Muscle of back (tissue), 11 donors: ENCODE data around the gene TNKS2. TPM values are rescaled to one million over a fixed set of nuclear protein-coding genes. Genes with fewer than 3 reads are reported as not detected.
"Not testable (repeated sequence)": the region's sequence is repeated elsewhere in the genome, so short reads cannot be mapped to it uniquely, and the experiment has no call there.

ENCODE experiments used
- DNase-seq, 3 donors: peaks; one replicate each; pipeline versions ENCODE4 v3.0.0 to v3.0.0-alpha.2; 2013
- polyA plus RNA-seq, 10 donors: library from polyadenylated mRNA; unstranded; fragments of 120-200 nt; gene quantifications; one replicate each; pipeline ENCODE4 v1.2.1, GENCODE V29; 2013; ENCODE audit not compliant: insufficient read length in 10 of 10

TNKS2 gene
- polyA plus RNA-seq, 10 donors = 32.4 to 49.3 (median 42.3) TPM

- DNase-seq = no peak
Observed at GRCh38 chr10:91864099-91864498, 65.9 kb downstream of the TNKS2 start.

DNA sequence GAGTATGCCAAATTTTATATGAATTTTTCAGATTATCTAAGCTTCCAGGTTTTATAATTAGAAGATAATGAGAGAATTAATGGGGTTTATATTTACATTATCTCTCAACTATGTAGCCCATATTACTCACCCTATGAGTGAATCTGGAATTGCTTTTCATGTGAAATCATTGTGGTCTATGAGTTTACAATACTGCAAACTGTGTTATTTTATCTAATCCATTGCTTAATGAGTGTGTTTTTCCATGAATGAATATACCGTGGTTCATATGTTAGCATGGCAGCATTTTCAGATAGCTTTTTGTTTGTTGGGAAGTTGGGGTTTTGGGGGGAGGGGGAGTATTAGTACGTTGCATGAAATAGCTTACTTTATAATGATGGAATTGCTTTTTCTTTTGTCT is 66.5 kb downstream of the TNKS2 start:
- DNase-seq = no peak

DNA sequence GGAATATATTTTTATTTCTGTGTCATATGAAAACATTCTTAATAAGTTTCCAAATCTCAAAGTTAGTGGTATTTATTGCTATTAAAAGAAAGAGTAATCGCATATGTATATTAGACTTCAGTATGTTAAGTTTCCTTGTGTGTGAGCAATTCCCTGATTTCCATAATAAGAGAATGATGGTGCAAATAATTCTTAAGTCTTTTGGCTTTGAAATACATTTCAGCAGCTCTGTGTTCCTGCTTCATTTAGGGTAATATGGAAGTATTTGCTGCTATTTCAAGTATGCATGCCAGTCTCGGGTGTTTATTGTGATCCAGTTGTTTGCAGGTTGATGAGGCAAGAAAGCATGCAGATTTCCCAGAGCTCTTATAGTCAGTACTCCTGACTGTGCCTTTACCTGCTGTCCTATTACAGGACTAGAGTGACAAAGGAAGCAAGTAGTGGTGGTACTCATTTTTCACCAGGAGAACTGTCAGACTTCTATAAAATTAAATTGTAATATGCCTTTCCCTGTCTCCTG is 67.4 kb downstream of the TNKS2 start:
- DNase-seq = no peak

DNA sequence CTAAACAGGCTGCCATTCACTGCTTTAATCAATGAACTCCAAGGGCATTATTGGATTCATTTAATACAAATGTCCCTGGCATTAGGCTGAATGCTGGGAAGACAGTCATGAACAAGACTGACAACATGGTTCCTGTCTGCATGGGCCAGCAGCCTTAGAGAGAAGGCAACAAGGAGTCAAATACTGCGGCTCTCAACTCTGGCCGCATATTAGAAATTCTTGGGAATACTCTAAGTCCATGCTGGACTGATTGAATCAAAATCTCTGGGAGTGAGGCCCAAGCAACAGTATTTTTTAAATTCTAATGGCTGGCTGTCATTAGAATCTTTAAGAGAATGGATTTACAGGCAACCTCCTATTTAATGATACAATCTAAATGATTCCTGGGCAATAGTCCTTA is 76.9 kb downstream of the TNKS2 start:
- no peak for DNase-seq

GRCh38 chr10:91875779-91876178 is 77.6 kb downstream of the TNKS2 start:
- no peak for DNase-seq

GRCh38 chr10:91879515-91880170 is 81.4 kb downstream of the TNKS2 start:
- DNase-seq = no peak

DNA sequence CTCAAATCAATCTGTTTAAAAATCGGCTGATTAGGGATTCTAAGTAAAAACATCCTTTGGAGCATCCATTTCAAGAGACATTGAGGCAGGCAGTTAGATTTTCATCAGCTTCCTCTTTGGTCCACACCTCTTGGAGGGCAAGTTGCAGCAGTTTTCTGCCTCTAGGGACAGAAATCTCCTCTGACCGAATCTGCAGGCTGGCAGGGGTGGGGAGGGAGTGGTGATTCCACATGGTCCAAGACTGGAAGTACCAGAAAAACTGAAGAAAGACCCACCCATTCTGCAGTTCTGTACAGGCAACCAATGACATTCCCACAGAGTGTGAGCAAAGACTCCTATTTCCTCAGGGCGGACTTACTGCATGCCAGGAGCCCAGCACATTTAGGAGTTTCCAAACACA is 82.1 kb downstream of the TNKS2 start:
- no peak for DNase-seq

GRCh38 chr10:91883549-91884444 is 85.6 kb downstream of the TNKS2 start:
- DNase-seq = peak; percentile 24 to 82 (median 55)

GRCh38 chr10:91884536-91884935 is 86.3 kb downstream of the TNKS2 start:
- peak in 1 of 3 donors; percentile 34 for DNase-seq

GRCh38 chr10:91885362-91886079 is 87.3 kb downstream of the TNKS2 start:
- DNase-seq = no peak

GRCh38 chr10:91886954-91887271 is 88.7 kb downstream of the TNKS2 start:
- DNase-seq = no peak

- DNase-seq = peak in 2 of 3 donors; percentile 39 to 72
Observed at GRCh38 chr10:91887272-91888076, 89.2 kb downstream of the TNKS2 start.

- no peak for DNase-seq
Observed at GRCh38 chr10:91891125-91892001, 93.1 kb downstream of the TNKS2 start.

GRCh38 chr10:91893051-91893450 is 94.8 kb downstream of the TNKS2 start:
- no peak for DNase-seq

GRCh38 chr10:91894261-91894685 is 96.0 kb downstream of the TNKS2 start:
- DNase-seq = not testable (repeated sequence)

- DNase-seq = no peak
Observed at GRCh38 chr10:91896212-91896756, 98.1 kb downstream of the TNKS2 start.

DNA sequence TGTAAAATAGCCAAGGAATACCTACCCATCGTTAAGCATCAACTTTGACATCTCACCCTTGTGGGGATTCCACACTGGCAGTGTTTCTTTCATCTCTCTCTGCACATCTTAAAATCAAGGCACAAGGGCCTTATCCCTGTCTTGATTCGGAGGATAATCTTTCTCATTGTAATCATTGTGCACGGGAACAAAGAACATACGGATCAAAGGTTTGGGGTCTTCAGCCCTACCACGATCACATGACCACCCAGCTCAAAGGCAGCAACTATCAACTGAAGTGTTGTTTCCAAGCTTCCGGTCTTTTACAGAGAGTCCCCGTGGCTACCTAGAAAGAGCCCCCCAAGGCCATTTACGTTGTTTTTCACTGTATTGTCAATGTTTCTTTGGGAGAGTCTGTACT is 99.2 kb downstream of the TNKS2 start:
- no peak for DNase-seq

- DNase-seq = peak in 1 of 3 donors; percentile 65
Observed at GRCh38 chr10:91901784-91902677, 103.8 kb downstream of the TNKS2 start.

DNA sequence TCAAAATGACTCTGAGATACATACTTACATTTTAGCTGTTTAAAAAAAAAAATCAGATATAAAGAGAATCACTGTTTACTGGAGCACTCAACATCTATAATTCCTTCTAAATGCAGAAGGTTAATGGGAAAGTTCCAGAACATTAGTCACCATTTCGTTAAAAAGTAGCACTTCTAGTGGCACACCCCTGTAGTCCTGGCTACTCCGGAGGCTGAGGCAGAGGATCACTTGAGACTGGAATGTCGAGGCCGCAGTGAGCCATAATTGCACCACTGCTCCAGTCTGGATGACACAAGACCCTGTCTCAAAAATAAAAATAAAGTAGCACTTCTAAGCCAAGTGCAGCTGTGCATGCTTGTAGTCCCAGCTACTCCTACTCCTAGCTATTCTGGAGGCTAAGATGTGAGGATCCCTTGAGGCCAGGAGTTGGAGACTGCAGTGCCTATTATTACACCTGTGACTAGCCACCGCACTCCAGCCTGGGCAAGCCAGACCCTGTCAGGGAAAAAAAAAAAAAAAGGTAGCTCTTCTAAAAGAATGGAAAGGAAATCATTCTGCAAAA is 108.9 kb downstream of the TNKS2 start:
- no peak for DNase-seq
